GM23338 (cell line): ENCODE data around the gene SLC39A8. TPM values are rescaled to one million over a fixed set of nuclear protein-coding genes. Genes with fewer than 3 reads are reported as not detected.

Experiments used
- ATAC-seq: fragments of 200-7000 bp; cut with Tn5 transposase; 3 replicates; pipeline ENCODE4 v1.9.1; 2020
- DNase-seq: peaks from one replicate; pipeline ENCODE4 v3.0.0-alpha.2; 2015; ENCODE audit warnings: low spot score
- H2AFZ ChIP-seq: fragments of 200-600 bp; sonication (generic); 2 replicates; pipeline ENCODE4 v1.8.0; 2016; ENCODE audit warnings: antibody characterized with exemption, mild to moderate bottlenecking, moderate library complexity
- H3F3A ChIP-seq: fragments of 200-600 bp; sonication (generic); replicated peaks from 2 replicates; pipeline ENCODE4 v1.8.0; 2017; ENCODE audit warnings: antibody characterized with exemption, mixed run types, low read depth
- H3K27ac ChIP-seq: fragments of 200-600 bp; sonication (generic); 2 replicates; pipeline ENCODE4 v1.6.1; 2016; ENCODE audit warnings: low read depth
- H3K27me3 ChIP-seq: fragments of 200-600 bp; sonication (generic); 2 replicates; pipeline ENCODE4 v1.8.0; 2016; ENCODE audit warnings: mild to moderate bottlenecking, mixed run types, moderate library complexity; ENCODE audit not compliant: insufficient read depth
- H3K36me3 ChIP-seq: fragments of 200-600 bp; sonication (generic); 2 replicates; pipeline ENCODE4 v1.8.0; 2016; ENCODE audit warnings: mild to moderate bottlenecking; ENCODE audit not compliant: insufficient read depth
- H3K4me1 ChIP-seq: fragments of 200-600 bp; sonication (generic); 2 replicates; pipeline ENCODE4 v1.8.0; 2016; ENCODE audit warnings: mild to moderate bottlenecking, moderate library complexity; ENCODE audit not compliant: insufficient read depth
- H3K4me2 ChIP-seq: fragments of 200-600 bp; sonication (generic); 2 replicates; pipeline ENCODE4 v1.7.1; 2017; ENCODE audit warnings: mixed run types
- H3K4me3 ChIP-seq: fragments of 200-600 bp; sonication (generic); 2 replicates; pipeline ENCODE4 v1.6.1; 2016; ENCODE audit warnings: mixed run types
- H3K79me2 ChIP-seq: fragments of 200-600 bp; sonication (generic); replicated peaks from 2 replicates; pipeline ENCODE4 v1.8.0; 2017; ENCODE audit warnings: mild to moderate bottlenecking; ENCODE audit not compliant: insufficient read depth
- H3K9me2 ChIP-seq: fragments of 200-600 bp; sonication (generic); 2 replicates; pipeline ENCODE4 v1.8.0; 2017; ENCODE audit not compliant: insufficient read depth
- H4K20me1 ChIP-seq: fragments of 200-600 bp; sonication (generic); replicated peaks from 2 replicates; pipeline ENCODE4 v1.8.0; 2017; ENCODE audit warnings: mild to moderate bottlenecking; ENCODE audit not compliant: insufficient read depth
- H3K27ac Mint-ChIP-seq: 2 replicates; pipeline ENCODE4 v1.8.0; 2020; ENCODE audit warnings: inconsistent platforms, mild to moderate bottlenecking, moderate library complexity, mixed read lengths
- H3K27me3 Mint-ChIP-seq: 3 replicates; pipeline ENCODE4 v1.8.0; 2022; ENCODE audit warnings: low read depth, mild to moderate bottlenecking, moderate library complexity, mixed read lengths, inconsistent platforms; ENCODE audit not compliant: insufficient read depth, poor library complexity
- H3K36me3 Mint-ChIP-seq: 3 replicates; pipeline ENCODE4 v1.8.0; 2021; ENCODE audit warnings: low read depth, mild to moderate bottlenecking, inconsistent platforms, moderate library complexity, mixed read lengths
- H3K4me1 Mint-ChIP-seq: 3 replicates; pipeline ENCODE4 v1.8.0; 2020; ENCODE audit warnings: mild to moderate bottlenecking, inconsistent platforms, mixed read lengths
- H3K4me3 Mint-ChIP-seq: 3 replicates; pipeline ENCODE4 v1.8.0; 2021; ENCODE audit warnings: moderate library complexity, mild to moderate bottlenecking, inconsistent platforms, mixed read lengths
- H3K9me3 Mint-ChIP-seq: 3 replicates; pipeline ENCODE4 v1.8.0; 2020; ENCODE audit warnings: moderate library complexity, mild to moderate bottlenecking, inconsistent platforms, mixed read lengths
- CREB1 ChIP-seq: fragments of 250-450 bp; sonication (Bioruptor Pico); IDR thresholded peaks from 2 replicates; pipeline ENCODE4 v1.5.0; 2020; ENCODE audit warnings: low read depth, mild to moderate bottlenecking, moderate library complexity
- CTCF ChIP-seq, 2 experiments: fragments of 200-600 bp in 1 of 2; sonication (generic) in 1 of 2; conservative IDR thresholded peaks; 2 replicates each; pipeline versions ENCODE4 v1.5.1 to v1.6.1; 2016 to 2017; ENCODE audit warnings: antibody characterized with exemption in 2 of 2, low read depth in 2 of 2, mild to moderate bottlenecking in 2 of 2, moderate library complexity in 1 of 2
- ETS1 ChIP-seq: IDR thresholded peaks from 2 replicates; pipeline ENCODE4 v1.6.1; 2016; ENCODE audit warnings: antibody characterized with exemption
- EZH2 ChIP-seq: fragments of 200-600 bp; sonication (generic); IDR thresholded peaks from one replicate; pipeline ENCODE4 v1.8.0; 2017; ENCODE audit warnings: antibody characterized with exemption, mild to moderate bottlenecking, low read depth; ENCODE audit not compliant: unreplicated experiment
- EZH2phosphoT487 ChIP-seq: fragments of 200-600 bp; sonication (generic); IDR thresholded peaks from one replicate; pipeline ENCODE4 v1.8.1; 2018; ENCODE audit warnings: antibody characterized with exemption; ENCODE audit not compliant: unreplicated experiment
- JUNB ChIP-seq: IDR thresholded peaks from one replicate; pipeline ENCODE4 v1.6.1; 2016; ENCODE audit warnings: antibody characterized with exemption; ENCODE audit not compliant: unreplicated experiment
- NANOG ChIP-seq: IDR thresholded peaks from 2 replicates; pipeline ENCODE4 v1.6.1; 2016; ENCODE audit warnings: antibody characterized with exemption, borderline replicate concordance
- POLR2AphosphoS5 ChIP-seq: IDR thresholded peaks from 2 replicates; pipeline ENCODE4 v1.6.1; 2016; ENCODE audit warnings: antibody characterized with exemption, low read depth
- REST ChIP-seq: IDR thresholded peaks from one replicate; pipeline ENCODE4 v1.6.1; 2018; ENCODE audit warnings: antibody characterized with exemption; ENCODE audit not compliant: unreplicated experiment
- STAT1 ChIP-seq: IDR thresholded peaks from one replicate; pipeline ENCODE4 v1.6.1; 2016; ENCODE audit warnings: antibody characterized with exemption; ENCODE audit not compliant: unreplicated experiment
- ZNF114 ChIP-seq: fragments of 250-450 bp; sonication (Bioruptor Pico); IDR thresholded peaks from 2 replicates; pipeline ENCODE4 v1.5.0; 2020; ENCODE audit warnings: mild to moderate bottlenecking, moderate library complexity
- ZNF331 ChIP-seq: fragments of 250-450 bp; sonication (Bioruptor Pico); IDR thresholded peaks from 2 replicates; pipeline ENCODE4 v1.5.0; 2020; ENCODE audit warnings: low read depth, mild to moderate bottlenecking, moderate library complexity
- polyA plus RNA-seq: library from polyadenylated mRNA; unstranded; fragments of >200 nt; fragmentation: Nextera tagmentation; extraction: Ambion mirVana; gene quantifications from 2 replicates; pipeline ENCODE4 v1.2.1, GENCODE V29; 2016
- total RNA-seq: library from RNA; depleted of rRNA; stranded (reverse); fragments of >200 nt; shearing (Covaris generic); gene quantifications from 2 replicates; pipeline ENCODE4 v1.2.3, GENCODE V29; 2014
- TF ChIP-seq, protein P1 (sequence below): fragments of 250-450 bp; sonication (Bioruptor Pico); IDR thresholded peaks from 2 replicates; pipeline ENCODE4 v1.5.0; 2020; ENCODE audit warnings: mild to moderate bottlenecking, moderate library complexity

Gene SLC39A8
- total and polyA plus RNA-seq, 2 experiments from 2014 or later, result 20.1 to 42.5 TPM

GRCh38 chr4:102301167-102301566, 44.1 kb downstream of the SLC39A8 start:
- H3K4me2 ChIP-seq, result no peak overlapping the region
- H3K9me3 Mint-ChIP-seq, result no peaks in the 10 kb centered on the region

More at GRCh38 chr4:102301167-102301566, 44.1 kb downstream of the SLC39A8 start:
- H3K27ac Mint-ChIP-seq, result no peak overlapping the region
- Histone ChIP-seq H3K4me1 (peaks cover 11% of the 10 kb centered on the region), H3F3A (no peaks in the 10 kb centered on the region), H3K27ac (no peak overlapping the region), H3K36me3 (no peaks in the 10 kb centered on the region), H3K9me2 (no peaks in the 10 kb centered on the region), H3K79me2 (no peaks in the 10 kb centered on the region), H2AFZ (no peak overlapping the region), H3K27me3 (no peaks in the 10 kb centered on the region), H4K20me1 (no peaks in the 10 kb centered on the region), H3K4me3 (no peak overlapping the region)
- ATAC-seq, result no peak
- no peak for DNase-seq
- peaks cover 3% of the 10 kb centered on the region; the same call in 1 of the 3 replicates for H3K36me3 Mint-ChIP-seq
- no peaks in the 10 kb centered on the region for H3K27me3 Mint-ChIP-seq
- H3K4me1 Mint-ChIP-seq, result peaks cover 23% of the 10 kb centered on the region
- no peak overlapping the region for H3K4me3 Mint-ChIP-seq
- TF ChIP-seq EZH2phosphoT487 (no peak), ZNF114 (CRISPR knock-in tag) (no peak), JUNB (no peak), NANOG (no peak), CREB1 (CRISPR knock-in tag) (no peak), STAT1 (no peak), ETS1 (no peak), REST (no peak), EZH2 (no peak), CTCF (conservative IDR thresholded peaks at IDR 0.05; ENCODE audit: low read depth in 2 of 2) (no peak), POLR2AphosphoS5 (no peak), ZNF331 (CRISPR knock-in tag) (no peak)
- TF ChIP-seq, protein P1, sequence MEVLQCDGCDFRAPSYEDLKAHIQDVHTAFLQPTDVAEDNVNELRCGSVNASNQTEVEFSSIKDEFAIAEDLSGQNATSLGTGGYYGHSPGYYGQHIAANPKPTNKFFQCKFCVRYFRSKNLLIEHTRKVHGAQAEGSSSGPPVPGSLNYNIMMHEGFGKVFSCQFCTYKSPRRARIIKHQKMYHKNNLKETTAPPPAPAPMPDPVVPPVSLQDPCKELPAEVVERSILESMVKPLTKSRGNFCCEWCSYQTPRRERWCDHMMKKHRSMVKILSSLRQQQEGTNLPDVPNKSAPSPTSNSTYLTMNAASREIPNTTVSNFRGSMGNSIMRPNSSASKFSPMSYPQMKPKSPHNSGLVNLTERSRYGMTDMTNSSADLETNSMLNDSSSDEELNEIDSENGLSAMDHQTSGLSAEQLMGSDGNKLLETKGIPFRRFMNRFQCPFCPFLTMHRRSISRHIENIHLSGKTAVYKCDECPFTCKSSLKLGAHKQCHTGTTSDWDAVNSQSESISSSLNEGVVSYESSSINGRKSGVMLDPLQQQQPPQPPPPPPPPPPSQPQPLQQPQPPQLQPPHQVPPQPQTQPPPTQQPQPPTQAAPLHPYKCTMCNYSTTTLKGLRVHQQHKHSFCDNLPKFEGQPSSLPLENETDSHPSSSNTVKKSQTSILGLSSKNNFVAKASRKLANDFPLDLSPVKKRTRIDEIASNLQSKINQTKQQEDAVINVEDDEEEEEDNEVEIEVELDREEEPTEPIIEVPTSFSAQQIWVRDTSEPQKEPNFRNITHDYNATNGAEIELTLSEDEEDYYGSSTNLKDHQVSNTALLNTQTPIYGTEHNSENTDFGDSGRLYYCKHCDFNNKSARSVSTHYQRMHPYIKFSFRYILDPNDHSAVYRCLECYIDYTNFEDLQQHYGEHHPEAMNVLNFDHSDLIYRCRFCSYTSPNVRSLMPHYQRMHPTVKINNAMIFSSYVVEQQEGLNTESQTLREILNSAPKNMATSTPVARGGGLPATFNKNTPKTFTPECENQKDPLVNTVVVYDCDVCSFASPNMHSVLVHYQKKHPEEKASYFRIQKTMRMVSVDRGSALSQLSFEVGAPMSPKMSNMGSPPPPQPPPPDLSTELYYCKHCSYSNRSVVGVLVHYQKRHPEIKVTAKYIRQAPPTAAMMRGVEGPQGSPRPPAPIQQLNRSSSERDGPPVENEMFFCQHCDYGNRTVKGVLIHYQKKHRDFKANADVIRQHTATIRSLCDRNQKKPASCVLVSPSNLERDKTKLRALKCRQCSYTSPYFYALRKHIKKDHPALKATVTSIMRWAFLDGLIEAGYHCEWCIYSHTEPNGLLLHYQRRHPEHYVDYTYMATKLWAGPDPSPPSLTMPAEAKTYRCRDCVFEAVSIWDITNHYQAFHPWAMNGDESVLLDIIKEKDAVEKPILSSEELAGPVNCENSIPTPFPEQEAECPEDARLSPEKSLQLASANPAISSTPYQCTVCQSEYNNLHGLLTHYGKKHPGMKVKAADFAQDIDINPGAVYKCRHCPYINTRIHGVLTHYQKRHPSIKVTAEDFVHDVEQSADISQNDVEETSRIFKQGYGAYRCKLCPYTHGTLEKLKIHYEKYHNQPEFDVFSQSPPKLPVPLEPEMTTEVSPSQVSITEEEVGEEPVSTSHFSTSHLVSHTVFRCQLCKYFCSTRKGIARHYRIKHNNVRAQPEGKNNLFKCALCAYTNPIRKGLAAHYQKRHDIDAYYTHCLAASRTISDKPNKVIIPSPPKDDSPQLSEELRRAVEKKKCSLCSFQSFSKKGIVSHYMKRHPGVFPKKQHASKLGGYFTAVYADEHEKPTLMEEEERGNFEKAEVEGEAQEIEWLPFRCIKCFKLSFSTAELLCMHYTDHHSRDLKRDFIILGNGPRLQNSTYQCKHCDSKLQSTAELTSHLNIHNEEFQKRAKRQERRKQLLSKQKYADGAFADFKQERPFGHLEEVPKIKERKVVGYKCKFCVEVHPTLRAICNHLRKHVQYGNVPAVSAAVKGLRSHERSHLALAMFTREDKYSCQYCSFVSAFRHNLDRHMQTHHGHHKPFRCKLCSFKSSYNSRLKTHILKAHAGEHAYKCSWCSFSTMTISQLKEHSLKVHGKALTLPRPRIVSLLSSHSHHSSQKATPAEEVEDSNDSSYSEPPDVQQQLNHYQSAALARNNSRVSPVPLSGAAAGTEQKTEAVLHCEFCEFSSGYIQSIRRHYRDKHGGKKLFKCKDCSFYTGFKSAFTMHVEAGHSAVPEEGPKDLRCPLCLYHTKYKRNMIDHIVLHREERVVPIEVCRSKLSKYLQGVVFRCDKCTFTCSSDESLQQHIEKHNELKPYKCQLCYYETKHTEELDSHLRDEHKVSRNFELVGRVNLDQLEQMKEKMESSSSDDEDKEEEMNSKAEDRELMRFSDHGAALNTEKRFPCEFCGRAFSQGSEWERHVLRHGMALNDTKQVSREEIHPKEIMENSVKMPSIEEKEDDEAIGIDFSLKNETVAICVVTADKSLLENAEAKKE (CRISPR knock-in tag), result no peak
